ENCODE results near the gene RAN. TPM values are rescaled to one million over a fixed set of nuclear protein-coding genes. Genes with fewer than 3 reads are reported as not detected.

The RAN gene
- total RNA-seq, 1 experiment from 2014 or later = 1,193 TPM

- H3K36me3 ChIP-seq (ENCODE audit: control insufficient read depth, insufficient read depth, low read length) = no peaks in the 10 kb centered on the region
- POLR2A ChIA-PET = interaction anchor here (0.7 kb wide), 1 partner anchor 23 kb away, joined by 6 read pairs; no protein-coding TSS in a partner anchor
- TF ChIP-seq TCF7L2 (IDR thresholded peaks at IDR 0.05; ENCODE audit: low read depth, low read length) (no peak), REST (IDR thresholded peaks at IDR 0.05; ENCODE audit: insufficient read depth in 1 of 2, low read depth in 2 of 2, low read length in 1 of 2) (no peak), SIN3A (IDR thresholded peaks at IDR 0.05; ENCODE audit: borderline replicate concordance, insufficient read depth, low read depth, low read length) (no peak), CTCF (IDR thresholded peaks at IDR 0.05) (no peak), POLR2AphosphoS5 (IDR thresholded peaks at IDR 0.05; ENCODE audit: low read depth, low read length) (no peak)
- DNase-seq (ENCODE audit: low read depth, low spot score) (no peak), ATAC-seq (no peak)
- CTCF ChIA-PET = no interaction called here
- no peak overlapping the region for H3K4me3 ChIP-seq (ENCODE audit: low read depth in 2 of 2, low read length in 2 of 2)
- peaks cover 11% of the 10 kb centered on the region for H3K4me1 ChIP-seq (ENCODE audit: control insufficient read depth, insufficient read depth, low read length)
- H3K9me3 ChIP-seq (ENCODE audit: control insufficient read depth, insufficient read depth, low read depth, low read length) = no peaks in the 10 kb centered on the region
- intact Hi-C loops (cut with micrococcal nuclease; ENCODE audit: unreplicated experiment) = no loop called here
- H3K27ac ChIP-seq (ENCODE audit: low read length) = no peak overlapping the region
- in situ Hi-C loops (cut with HindIII; ENCODE audit: low pct_unique_long_range_greater_than_20kb, low sequenced_read_pairs) = no loop called here
- H3K27me3 ChIP-seq (ENCODE audit: control insufficient read depth, insufficient read depth, low read length) = no peaks in the 10 kb centered on the region
- no TSS peak for BruUV-seq (replicated peaks)
Measured at GRCh38 chr12:130835011-130835410, 36.9 kb upstream of the RAN start.

- no peak for DNase-seq (ENCODE audit: low read depth, low spot score)
Measured at GRCh38 chr12:130835436-130835835, 36.4 kb upstream of the RAN start.

More at GRCh38 chr12:130835436-130835835, 36.4 kb upstream of the RAN start:
- Histone ChIP-seq H3K4me3 (ENCODE audit: low read depth in 2 of 2, low read length in 2 of 2) (no peak overlapping the region), H3K4me1 (ENCODE audit: control insufficient read depth, insufficient read depth, low read length) (peaks cover 13% of the 10 kb centered on the region), H3K27me3 (ENCODE audit: control insufficient read depth, insufficient read depth, low read length) (no peaks in the 10 kb centered on the region), H3K9me3 (ENCODE audit: control insufficient read depth, insufficient read depth, low read depth, low read length) (no peaks in the 10 kb centered on the region), H3K27ac (ENCODE audit: low read length) (no peak overlapping the region), H3K36me3 (ENCODE audit: control insufficient read depth, insufficient read depth, low read length) (no peaks in the 10 kb centered on the region)
- ATAC-seq = no peak
- CTCF ChIA-PET = no interaction called here
- intact Hi-C loops (cut with micrococcal nuclease; ENCODE audit: unreplicated experiment) = no loop called here
- in situ Hi-C loops (cut with HindIII; ENCODE audit: low pct_unique_long_range_greater_than_20kb, low sequenced_read_pairs) = no loop called here
- TF ChIP-seq REST (IDR thresholded peaks at IDR 0.05; ENCODE audit: insufficient read depth in 1 of 2, low read depth in 2 of 2, low read length in 1 of 2) (no peak), CTCF (IDR thresholded peaks at IDR 0.05) (no peak), TCF7L2 (IDR thresholded peaks at IDR 0.05; ENCODE audit: low read depth, low read length) (no peak), SIN3A (IDR thresholded peaks at IDR 0.05; ENCODE audit: borderline replicate concordance, insufficient read depth, low read depth, low read length) (no peak), POLR2AphosphoS5 (IDR thresholded peaks at IDR 0.05; ENCODE audit: low read depth, low read length) (no peak)
- BruUV-seq (replicated peaks) = no TSS peak
- POLR2A ChIA-PET = interaction anchor here (0.7 kb wide), 1 partner anchor 22 kb away, joined by 6 read pairs; no protein-coding TSS in a partner anchor
